Thymus (tissue), 11 donors: ENCODE results near the gene PRICKLE1. TPM values are rescaled to one million over a fixed set of nuclear protein-coding genes. Genes with fewer than 3 reads are reported as not detected.

ENCODE experiments used
- DNase-seq, 9 donors: peaks; one replicate each; pipeline ENCODE4 v3.0.0-alpha.2; 2013; ENCODE audit warnings: low spot score in 9 of 9, low read depth in 6 of 9, missing footprints in 1 of 9
- H3K27ac ChIP-seq, 2 donors: one replicate each; pipeline ENCODE4 v1.5.1; 2013; ENCODE audit warnings: control low read depth in 1 of 2, low read depth in 1 of 2, low read length in 1 of 2, mild to moderate bottlenecking in 1 of 2, moderate library complexity in 1 of 2
- H3K27me3 ChIP-seq, 2 donors: one replicate each; pipeline ENCODE4 v1.5.1; 2013; ENCODE audit warnings: low read length in 1 of 2; ENCODE audit not compliant: control insufficient read depth in 2 of 2, insufficient read depth in 1 of 2
- H3K36me3 ChIP-seq, 2 donors: one replicate each; pipeline ENCODE4 v1.5.1; 2013; ENCODE audit warnings: low read length in 1 of 2, mild to moderate bottlenecking in 1 of 2, moderate library complexity in 1 of 2; ENCODE audit not compliant: control insufficient read depth in 2 of 2, insufficient read depth in 2 of 2
- H3K4me1 ChIP-seq, 2 donors: one replicate each; pipeline ENCODE4 v1.5.1; 2013; ENCODE audit warnings: low read length in 2 of 2; ENCODE audit not compliant: control insufficient read depth in 2 of 2, insufficient read depth in 2 of 2
- H3K4me3 ChIP-seq, 2 donors: one replicate each; pipeline ENCODE4 v1.5.1; 2013; ENCODE audit warnings: low read length in 2 of 2, control low read depth in 1 of 2, mild to moderate bottlenecking in 1 of 2
- H3K9me3 ChIP-seq, 2 donors: one replicate each; pipeline ENCODE4 v1.5.1; 2013; ENCODE audit warnings: low read length in 1 of 2, mild to moderate bottlenecking in 1 of 2; ENCODE audit not compliant: control insufficient read depth in 2 of 2, insufficient read depth in 1 of 2
- WGBS: extraction: QIAGEN DNeasy Blood & Tissue Kit; methylation state at CpG from one replicate; pipeline ENCODE4 v1.1.7; 2013; 5-methylcytosine and 5-hydroxymethylcytosine counted together
- polyA plus RNA-seq: library from polyadenylated mRNA; stranded (reverse); fragments of 200-250 nt; gene quantifications from one replicate; pipeline ENCODE4 v1.2.3, GENCODE V29; 2013
- total RNA-seq: library from RNA; stranded (reverse); fragments of 120-200 nt; gene quantifications from one replicate; pipeline ENCODE4 v1.2.4, GENCODE V29; 2013
- donor health status: healthy.

PRICKLE1 gene
- total and polyA plus RNA-seq, 2 donors: 1.3 to 1.4 TPM

- Histone ChIP-seq H3K9me3 (peaks cover 0 to 5% of the 10 kb centered on the region in 2 donors), H3K4me3 (no peak overlapping the region), H3K4me1 (peaks cover 2 to 7% of the 10 kb centered on the region in 2 donors), H3K27ac (no peak overlapping the region), H3K36me3 (no peaks in the 10 kb centered on the region), H3K27me3 (peaks cover 8 to 42% of the 10 kb centered on the region in 2 donors)
- 84% methylated on average over 6 of the region's 6 CpGs for WGBS
- no peak for DNase-seq
Observed at GRCh38 chr12:42584651-42585111, 4.9 kb downstream of the PRICKLE1 start.

- no peak for DNase-seq
- H3K36me3 ChIP-seq: no peaks in the 10 kb centered on the region
- no peaks in the 10 kb centered on the region for H3K4me1 ChIP-seq
- H3K4me3 ChIP-seq: no peak overlapping the region
- peaks cover 0 to 27% of the 10 kb centered on the region in 2 donors for H3K27me3 ChIP-seq
- no peaks in the 10 kb centered on the region for H3K9me3 ChIP-seq
- 80% methylated on average over 2 of the region's 2 CpGs for WGBS
- H3K27ac ChIP-seq: no peak overlapping the region
Observed at GRCh38 chr12:42583016-42583415, 6.5 kb downstream of the PRICKLE1 start.

GRCh38 chr12:42582498-42582897, 7.0 kb downstream of the PRICKLE1 start:
- no peaks in the 10 kb centered on the region for H3K36me3 ChIP-seq

GRCh38 chr12:42582050-42582449, 7.5 kb downstream of the PRICKLE1 start:
- DNase-seq: no peak
- no peaks in the 10 kb centered on the region for H3K36me3 ChIP-seq
- peaks cover 0 to 18% of the 10 kb centered on the region in 2 donors for H3K27me3 ChIP-seq
- H3K27ac ChIP-seq: no peak overlapping the region
- no peaks in the 10 kb centered on the region for H3K9me3 ChIP-seq
- H3K4me1 ChIP-seq: no peaks in the 10 kb centered on the region
- H3K4me3 ChIP-seq: no peak overlapping the region
- WGBS: 88% methylated on average over 1 of the region's 1 CpG

More at GRCh38 chr12:42582498-42582897, 7.0 kb downstream of the PRICKLE1 start:
- Histone ChIP-seq H3K9me3 (no peaks in the 10 kb centered on the region), H3K4me3 (no peak overlapping the region), H3K27me3 (peaks cover 0 to 22% of the 10 kb centered on the region in 2 donors), H3K4me1 (no peaks in the 10 kb centered on the region), H3K27ac (no peak overlapping the region)
- no peak for DNase-seq
- 96% methylated on average over 5 of the region's 5 CpGs for WGBS

GRCh38 chr12:42576374-42576773, 13.2 kb downstream of the PRICKLE1 start:
- H3K9me3 ChIP-seq: no peaks in the 10 kb centered on the region
- DNase-seq: no peak
- H3K27ac ChIP-seq: no peak overlapping the region
- no peak overlapping the region for H3K4me3 ChIP-seq
- 94% methylated on average over 5 of the region's 5 CpGs for WGBS
- H3K36me3 ChIP-seq: no peaks in the 10 kb centered on the region
- H3K27me3 ChIP-seq: no peaks in the 10 kb centered on the region
- H3K4me1 ChIP-seq: no peaks in the 10 kb centered on the region

- no peak overlapping the region for H3K27ac ChIP-seq
- WGBS: 65% methylated on average over 1 of the region's 1 CpG
- DNase-seq: no peak
Observed at GRCh38 chr12:42575717-42576116, 13.8 kb downstream of the PRICKLE1 start.

GRCh38 chr12:42574851-42575266, 14.7 kb downstream of the PRICKLE1 start:
- H3K9me3 ChIP-seq: no peaks in the 10 kb centered on the region
- no peaks in the 10 kb centered on the region for H3K36me3 ChIP-seq
- H3K4me3 ChIP-seq: no peak overlapping the region
- H3K27me3 ChIP-seq: no peaks in the 10 kb centered on the region
- H3K4me1 ChIP-seq: no peaks in the 10 kb centered on the region
- H3K27ac ChIP-seq: no peak overlapping the region
- DNase-seq: no peak

More at GRCh38 chr12:42575717-42576116, 13.8 kb downstream of the PRICKLE1 start:
- Histone ChIP-seq H3K27me3 (no peaks in the 10 kb centered on the region), H3K36me3 (no peaks in the 10 kb centered on the region), H3K4me3 (no peak overlapping the region), H3K9me3 (no peaks in the 10 kb centered on the region), H3K4me1 (no peaks in the 10 kb centered on the region)

- H3K27ac ChIP-seq: no peak overlapping the region
- 97% methylated on average over 2 of the region's 2 CpGs for WGBS
- no peak overlapping the region for H3K4me3 ChIP-seq
- no peak for DNase-seq
- H3K4me1 ChIP-seq: no peaks in the 10 kb centered on the region
- H3K27me3 ChIP-seq: no peaks in the 10 kb centered on the region
- no peaks in the 10 kb centered on the region for H3K9me3 ChIP-seq
- H3K36me3 ChIP-seq: no peaks in the 10 kb centered on the region
Observed at GRCh38 chr12:42571327-42572009, 18.1 kb downstream of the PRICKLE1 start.

GRCh38 chr12:42570076-42570475, 19.5 kb downstream of the PRICKLE1 start:
- no peak for DNase-seq
- 92% methylated on average over 2 of the region's 2 CpGs for WGBS
- Histone ChIP-seq H3K27me3 (no peaks in the 10 kb centered on the region), H3K4me1 (no peaks in the 10 kb centered on the region), H3K4me3 (no peak overlapping the region), H3K27ac (no peak overlapping the region), H3K9me3 (no peaks in the 10 kb centered on the region), H3K36me3 (no peaks in the 10 kb centered on the region)
